ENCODE data around the gene PHLDA1. TPM values are rescaled to one million over a fixed set of nuclear protein-coding genes. Genes with fewer than 3 reads are reported as not detected.
A peak's percentile ranks its signal among the peaks of the same experiment; 100 is the strongest.

The PHLDA1 gene
- polyA plus RNA-seq (2013, experiment 1 of 2; ENCODE audit: insufficient read length): 24.1 TPM
- polyA plus RNA-seq (2013, experiment 2 of 2; ENCODE audit: insufficient read length): 7.4 TPM

GRCh38 chr12:76031414-76032042, at the start of gene PHLDA1:
PHLDA1 (minus strand) TSS chr12:76031776.
- DNase-seq: peak; percentile 97

DNA sequence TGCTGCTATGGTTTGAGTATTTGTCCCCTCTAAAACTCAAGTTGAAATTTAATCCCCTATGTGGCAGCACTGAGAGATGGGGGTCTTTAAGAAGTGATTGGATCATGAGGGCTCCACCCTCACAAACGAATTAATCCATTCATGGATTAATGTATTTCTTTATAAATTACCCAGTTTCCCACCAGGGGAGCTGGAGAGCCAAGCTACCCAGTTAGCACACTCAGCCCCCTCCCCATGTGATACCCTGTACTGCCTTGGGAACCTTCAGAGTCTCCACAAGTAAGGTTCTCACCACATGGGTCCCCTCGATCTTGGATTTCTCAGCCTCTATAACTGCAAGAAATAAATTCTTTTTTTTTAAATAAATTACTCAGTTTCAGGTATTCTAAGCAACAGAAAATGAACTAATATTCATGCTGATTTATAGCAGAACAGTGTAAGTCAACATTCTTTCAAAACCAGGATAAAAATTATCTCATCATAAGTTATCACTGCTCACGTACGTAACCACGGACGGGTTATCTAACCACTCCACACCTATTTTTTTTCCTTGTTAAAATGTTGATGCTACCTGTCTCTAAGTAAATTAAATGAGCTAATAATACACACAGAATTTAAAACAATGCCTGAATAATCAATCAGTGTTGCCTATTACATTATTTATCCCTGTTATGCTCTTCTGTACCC, 49.3 kb upstream of the PHLDA1 start:
- DNase-seq: no peak

- DNase-seq: no peak
Observed at GRCh38 chr12:76080017-76080728, 48.6 kb upstream of the PHLDA1 start.

DNA sequence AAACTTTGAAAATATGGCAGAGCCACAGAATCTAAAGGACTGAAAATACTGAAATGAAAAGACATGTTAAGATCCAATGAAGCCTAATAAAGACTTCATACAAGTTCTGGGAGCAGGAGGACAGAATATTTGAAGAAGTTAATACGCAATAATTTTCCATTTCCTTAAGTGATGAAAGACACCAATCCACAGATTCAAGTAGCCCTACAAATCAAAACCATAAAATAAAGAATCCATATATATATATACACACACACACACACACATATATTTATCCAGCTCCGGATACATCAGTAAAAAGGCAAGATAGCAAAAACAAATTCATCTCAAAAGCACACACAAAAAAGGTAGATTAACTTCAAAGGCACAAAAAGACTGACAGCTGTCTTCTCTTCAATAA, 47.2 kb upstream of the PHLDA1 start:
- no peak for DNase-seq

DNA sequence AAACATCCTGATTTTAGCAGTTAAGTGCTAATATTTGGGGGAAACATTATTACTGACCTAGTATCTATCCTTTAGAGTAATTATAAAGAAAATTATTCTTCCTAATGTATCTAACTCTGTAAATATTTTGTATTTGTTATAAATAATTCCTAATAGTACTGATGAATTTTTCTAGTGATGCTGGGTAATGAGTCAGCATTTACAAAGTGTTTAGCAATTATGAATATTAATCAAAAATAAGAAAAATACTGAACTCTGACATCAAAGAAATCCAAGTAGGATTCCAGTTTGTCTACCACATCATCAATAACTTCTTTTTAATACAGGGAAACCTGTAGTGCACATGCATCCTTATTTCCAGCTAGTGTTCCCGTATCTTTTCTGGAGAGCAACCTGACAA, 43.9 kb upstream of the PHLDA1 start:
- no peak for DNase-seq

GRCh38 chr12:76074701-76075336, 43.2 kb upstream of the PHLDA1 start:
- no peak for DNase-seq

DNA sequence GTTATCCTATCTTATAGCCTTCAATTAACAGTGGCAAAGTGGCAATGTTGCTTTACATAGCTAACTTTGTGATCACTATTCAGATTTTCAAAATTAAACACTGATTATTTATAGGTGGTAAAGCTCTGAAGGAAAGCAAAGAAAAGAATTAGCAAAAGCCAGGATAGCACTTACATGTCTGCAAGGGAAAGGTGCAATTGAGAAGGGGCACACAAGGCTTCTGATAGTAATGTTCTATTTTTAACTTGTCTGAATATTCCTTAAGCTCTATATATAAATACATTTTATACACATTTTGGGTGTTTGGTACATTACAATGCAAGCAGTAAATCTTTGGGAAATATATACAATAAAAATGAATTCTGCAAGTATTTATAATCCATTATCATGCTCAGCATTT, 42.0 kb upstream of the PHLDA1 start:
- DNase-seq: no peak

- DNase-seq: no peak
Observed at GRCh38 chr12:76072568-76072967, 41.0 kb upstream of the PHLDA1 start.

GRCh38 chr12:76069339-76069738, 37.8 kb upstream of the PHLDA1 start:
- DNase-seq: no peak

DNA sequence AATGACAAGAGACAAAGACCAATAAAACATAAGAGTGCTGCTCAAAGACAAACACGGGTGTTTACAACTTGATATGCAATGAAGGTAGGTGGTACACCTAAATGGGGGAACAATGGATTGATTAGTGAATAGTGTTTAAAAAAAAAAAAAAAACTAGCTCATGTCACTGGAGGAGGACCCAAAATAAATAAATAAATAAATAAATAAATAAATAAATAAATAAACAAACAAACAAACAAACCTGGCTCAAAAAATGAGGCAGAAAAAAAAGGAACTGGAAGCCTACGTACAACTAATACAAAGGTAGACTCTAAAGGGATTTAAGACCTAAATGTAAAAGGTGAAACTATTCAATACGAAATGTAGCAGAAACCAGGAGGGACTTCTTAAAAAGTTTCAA, 34.3 kb upstream of the PHLDA1 start:
- DNase-seq: no peak

- no peak for DNase-seq
Observed at GRCh38 chr12:76064904-76065303, 33.3 kb upstream of the PHLDA1 start.

GRCh38 chr12:76060111-76060510, 28.5 kb upstream of the PHLDA1 start:
- no peak for DNase-seq

GRCh38 chr12:76057326-76057725, 25.8 kb upstream of the PHLDA1 start:
- no peak for DNase-seq

DNA sequence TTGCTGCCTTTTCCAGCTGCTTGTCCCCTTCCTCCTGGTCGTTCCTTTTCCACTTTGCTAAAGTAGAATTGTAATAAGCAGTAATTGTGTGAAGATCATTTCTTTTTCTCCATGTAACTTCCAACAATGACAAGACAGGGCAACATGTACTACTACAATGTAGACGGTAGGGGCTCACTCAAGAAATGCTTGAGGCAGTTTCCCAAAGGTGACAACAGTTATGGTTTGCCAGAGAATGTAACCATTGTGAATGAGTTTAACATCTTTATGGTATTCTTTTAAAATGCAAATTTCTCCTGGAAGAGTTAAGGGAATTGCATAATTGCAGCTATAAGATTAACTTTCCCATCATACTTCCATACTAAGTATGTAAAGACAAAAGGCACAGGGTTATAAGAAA, 23.8 kb upstream of the PHLDA1 start:
- DNase-seq: no peak

DNA sequence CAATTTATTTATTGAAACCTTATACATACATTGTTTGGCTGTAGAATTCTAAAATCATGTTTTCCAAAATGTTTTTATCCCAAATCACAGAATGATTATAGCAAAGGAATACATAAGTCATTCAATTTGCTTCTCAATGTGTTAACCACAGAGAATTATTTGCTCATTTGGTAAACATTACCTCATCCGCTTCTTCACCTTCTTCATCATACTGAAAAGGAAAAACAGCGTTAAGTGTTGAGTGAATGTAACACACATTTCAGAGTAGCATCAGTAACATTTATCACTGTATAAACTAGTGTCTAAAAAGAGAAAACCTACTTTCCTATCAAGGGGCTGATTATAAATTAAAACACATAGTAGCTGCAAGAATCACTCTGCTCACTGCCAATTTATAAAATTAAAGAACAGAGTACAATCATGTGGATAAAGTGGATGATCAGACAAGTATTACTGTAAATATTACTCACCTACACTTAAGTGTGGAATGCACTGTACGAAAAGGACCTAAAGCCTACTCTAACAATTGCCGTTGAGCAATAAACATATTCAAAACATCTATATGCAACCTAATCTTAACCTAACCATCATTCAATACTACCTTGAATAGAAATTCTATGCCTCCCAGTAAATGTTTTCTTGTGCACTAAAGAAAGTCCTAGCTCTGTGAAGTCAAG, 18.1 kb upstream of the PHLDA1 start:
- no peak for DNase-seq

DNA sequence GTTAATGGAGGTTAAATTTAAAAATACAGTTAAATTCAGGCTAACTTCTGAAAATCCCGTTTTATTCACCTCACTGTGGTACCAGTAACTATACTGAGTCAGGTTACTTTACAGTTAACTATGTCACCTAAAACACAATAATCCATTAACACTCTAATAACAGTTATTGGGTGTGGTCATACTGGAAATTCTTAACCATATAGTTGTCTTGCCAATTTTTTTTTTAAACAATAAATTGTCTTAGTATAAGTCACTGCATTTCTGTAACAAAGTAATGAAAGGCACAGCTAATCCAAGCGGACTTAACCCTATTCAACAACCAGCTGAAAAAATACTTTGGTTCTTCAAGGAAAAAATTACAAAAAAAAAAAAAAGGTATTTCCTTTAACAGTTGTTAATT, 16.2 kb upstream of the PHLDA1 start:
- no peak for DNase-seq

- DNase-seq: no peak
Observed at GRCh38 chr12:76047060-76047459, 15.5 kb upstream of the PHLDA1 start.

GRCh38 chr12:76043377-76043776, 11.8 kb upstream of the PHLDA1 start:
- no peak for DNase-seq

DNA sequence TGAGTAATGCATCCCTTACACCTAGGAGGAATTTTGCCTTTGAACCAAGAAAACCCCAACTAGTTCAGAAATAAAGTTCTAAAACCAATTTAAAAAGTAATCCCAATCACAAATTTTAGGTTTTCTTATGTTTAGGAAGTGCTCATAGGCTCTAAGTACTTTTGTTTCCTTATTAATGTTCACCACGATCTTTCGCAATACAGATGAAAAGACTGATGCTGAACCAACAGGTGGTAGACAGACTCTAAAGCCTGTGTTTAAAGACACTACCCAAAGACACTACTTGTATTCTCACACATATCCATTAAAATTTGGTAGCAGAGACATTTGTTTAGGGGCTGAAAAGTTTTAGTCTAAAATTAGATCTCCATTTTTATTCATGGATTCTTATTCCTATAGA, 10.6 kb upstream of the PHLDA1 start:
- no peak for DNase-seq

GRCh38 chr12:76041406-76041805, 9.8 kb upstream of the PHLDA1 start:
- no peak for DNase-seq

GRCh38 chr12:76040461-76040860, 8.9 kb upstream of the PHLDA1 start:
- no peak for DNase-seq

GRCh38 chr12:76038176-76038575, 6.6 kb upstream of the PHLDA1 start:
- DNase-seq: no peak

All from fibroblast of skin of back (primary cell).